ES-I3 (cell line): ENCODE results near the gene ANO2.

Experiments used
- H3K36me3 ChIP-seq: 2 replicates; pipeline ENCODE4 v1.6.1; 2013; ENCODE audit warnings: mild to moderate bottlenecking, low read length, control low read depth, moderate library complexity; ENCODE audit not compliant: insufficient read depth
- H3K4me1 ChIP-seq: 2 replicates; pipeline ENCODE4 v1.6.1; 2013; ENCODE audit warnings: mild to moderate bottlenecking, control low read depth, low read length; ENCODE audit not compliant: insufficient read depth
- H3K9ac ChIP-seq: 2 replicates; pipeline ENCODE4 v1.6.1; 2013; ENCODE audit warnings: low read depth, mild to moderate bottlenecking, low read length, moderate library complexity
- H3K9me3 ChIP-seq: 2 replicates; pipeline ENCODE4 v1.6.1; 2013; ENCODE audit warnings: mild to moderate bottlenecking, low read length, moderate library complexity; ENCODE audit not compliant: control insufficient read depth, insufficient read depth

Gene ANO2

DNA sequence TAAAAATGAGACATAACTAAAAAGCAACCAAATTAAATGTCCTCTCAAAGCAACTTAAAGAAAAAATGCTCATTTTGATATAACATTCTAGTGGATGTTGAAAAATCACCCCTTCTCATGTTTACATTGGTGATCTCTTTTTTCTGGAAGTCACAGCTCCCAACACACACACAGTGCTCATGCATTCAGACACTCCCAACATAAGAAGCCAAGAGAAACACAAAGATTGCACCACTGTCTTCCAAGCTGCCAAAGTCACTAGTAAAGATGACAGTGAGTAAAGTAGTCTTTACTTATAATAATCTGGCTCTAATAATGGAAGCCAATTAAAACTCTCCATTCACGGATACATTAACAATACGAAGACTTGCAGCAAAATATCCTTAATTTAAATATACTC lies 294.8 kb downstream of the ANO2 start:
- Histone ChIP-seq H3K9me3 (no peaks in the 10 kb centered on the region), H3K9ac (no peak overlapping the region), H3K36me3 (no peaks in the 10 kb centered on the region), H3K4me1 (no peaks in the 10 kb centered on the region; the same call in 1 of the 2 replicates)

DNA sequence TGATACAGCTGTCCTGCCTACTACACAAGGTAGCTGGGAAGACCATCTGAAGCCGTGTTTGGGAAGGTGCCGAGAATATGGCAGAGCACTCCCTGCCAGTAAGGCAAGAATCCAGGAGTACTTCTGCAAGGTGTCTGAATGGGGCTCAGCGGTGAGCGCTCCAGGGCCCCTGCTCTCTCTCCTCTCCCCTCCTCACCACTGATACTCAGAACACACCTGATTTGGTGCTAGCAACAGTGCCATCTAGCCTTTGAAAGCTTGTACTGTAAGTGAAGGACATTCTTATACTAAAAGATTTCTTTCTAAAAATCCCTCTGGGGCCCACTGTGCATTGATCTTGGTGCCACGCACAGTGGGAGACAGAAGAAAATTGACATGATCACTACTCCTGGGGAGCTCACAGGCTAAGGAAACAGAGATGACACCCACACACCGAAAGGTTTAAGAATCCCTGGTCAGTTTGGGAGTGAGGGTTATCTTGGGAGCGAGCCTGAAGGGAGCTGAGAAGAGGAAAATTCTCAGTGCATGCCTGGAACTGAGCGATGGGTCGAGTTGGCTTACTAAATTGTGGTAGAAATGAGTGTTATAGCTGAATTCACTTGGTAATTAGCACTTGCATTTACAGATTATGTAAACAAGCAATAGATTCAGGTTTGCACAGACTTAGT lies 296.2 kb downstream of the ANO2 start:
- H3K36me3 ChIP-seq = no peaks in the 10 kb centered on the region
- H3K4me1 ChIP-seq = no peaks in the 10 kb centered on the region; the same call in 1 of the 2 replicates
- no peak overlapping the region for H3K9ac ChIP-seq
- no peaks in the 10 kb centered on the region for H3K9me3 ChIP-seq

DNA sequence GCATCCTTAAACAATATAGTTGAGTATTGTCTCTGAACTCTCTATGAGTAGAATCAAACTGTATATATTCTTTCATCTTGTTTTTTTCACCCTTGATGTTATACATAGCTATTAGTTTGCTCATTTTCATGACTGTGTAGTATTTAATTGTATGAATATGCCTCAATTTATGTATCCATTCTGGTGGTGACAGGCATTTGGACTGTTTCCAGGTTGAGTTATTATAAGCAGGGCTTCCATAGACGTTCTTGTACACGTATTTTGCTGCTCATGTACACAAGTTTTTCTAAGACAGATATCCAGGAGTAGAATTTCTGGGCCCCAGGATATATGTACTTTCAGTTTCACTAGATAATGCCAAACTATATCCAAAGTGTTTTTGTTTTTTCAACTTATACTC lies 301.8 kb downstream of the ANO2 start:
- H3K36me3 ChIP-seq = no peaks in the 10 kb centered on the region
- H3K9ac ChIP-seq = no peak overlapping the region
- no peaks in the 10 kb centered on the region for H3K4me1 ChIP-seq
- H3K9me3 ChIP-seq = no peaks in the 10 kb centered on the region

DNA sequence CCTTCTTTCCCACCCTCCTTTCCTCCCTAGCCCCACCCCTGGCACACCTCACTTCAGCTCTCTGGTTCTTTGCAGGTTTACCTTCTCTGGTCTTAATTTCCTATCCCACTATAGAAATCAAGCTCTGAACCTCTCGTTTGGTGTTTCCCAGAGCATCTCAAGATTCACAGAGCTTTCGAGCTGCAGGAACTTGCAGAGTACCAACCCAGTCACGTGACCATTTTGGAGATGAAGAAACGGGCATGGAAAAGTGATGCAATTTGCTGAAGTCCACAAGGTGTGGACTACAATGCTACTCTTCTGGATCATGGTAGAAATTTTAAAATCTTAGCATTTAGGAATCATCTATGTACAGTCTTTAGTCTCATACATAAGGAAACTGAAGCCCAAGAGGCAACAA lies 307.4 kb downstream of the ANO2 start:
- Histone ChIP-seq H3K9ac (no peak overlapping the region), H3K9me3 (no peaks in the 10 kb centered on the region), H3K4me1 (no peaks in the 10 kb centered on the region; the same call in 1 of the 2 replicates), H3K36me3 (no peaks in the 10 kb centered on the region)

- H3K36me3 ChIP-seq = no peaks in the 10 kb centered on the region
- H3K9me3 ChIP-seq = no peaks in the 10 kb centered on the region
- no peaks in the 10 kb centered on the region; the same call in 1 of the 2 replicates for H3K4me1 ChIP-seq
- no peak overlapping the region for H3K9ac ChIP-seq
Observed at GRCh38 chr12:5636907-5637306, 308.2 kb downstream of the ANO2 start.

DNA sequence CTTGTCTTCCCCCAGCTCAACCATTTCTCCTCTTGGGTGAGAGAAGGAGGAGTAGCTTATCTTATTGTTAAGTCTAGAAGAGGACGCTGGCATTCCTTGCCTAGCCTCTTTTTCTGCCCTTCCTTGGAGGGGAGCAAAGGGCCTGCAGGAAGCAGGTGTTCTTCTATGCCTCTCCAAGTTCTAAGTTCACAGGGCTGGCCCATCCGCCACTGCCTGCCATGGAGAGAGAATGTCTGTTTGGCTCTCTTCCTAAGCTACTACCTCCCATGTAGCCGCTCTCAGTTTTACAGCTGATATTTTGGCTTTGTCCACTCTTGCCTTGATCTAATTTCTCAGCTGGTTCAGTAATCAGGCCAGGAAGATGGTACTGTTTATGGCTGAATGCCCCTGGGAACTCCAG lies 312.0 kb downstream of the ANO2 start:
- H3K9ac ChIP-seq = no peak overlapping the region
- no peaks in the 10 kb centered on the region for H3K36me3 ChIP-seq
- H3K4me1 ChIP-seq = no peaks in the 10 kb centered on the region; the same call in 1 of the 2 replicates
- H3K9me3 ChIP-seq = no peaks in the 10 kb centered on the region

DNA sequence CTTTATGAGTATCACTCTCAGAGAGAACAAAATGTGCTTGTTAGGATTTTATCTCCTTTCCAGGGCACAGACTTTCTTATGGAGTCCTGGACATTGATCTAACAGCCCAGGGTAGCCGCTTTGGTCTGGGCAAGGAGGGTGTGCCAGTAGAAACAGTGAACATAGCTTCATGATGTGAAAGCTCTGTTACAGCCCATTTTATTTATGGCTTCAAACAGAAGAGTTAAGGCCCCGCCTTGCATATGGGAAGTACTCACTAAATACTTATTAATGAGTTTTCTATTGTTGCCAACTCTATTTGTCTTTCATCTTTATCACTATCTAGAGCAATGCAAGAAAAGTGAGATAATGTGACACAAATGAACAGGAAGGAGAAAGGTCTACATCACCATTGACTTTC lies 312.6 kb downstream of the ANO2 start:
- Histone ChIP-seq H3K4me1 (no peaks in the 10 kb centered on the region; the same call in 1 of the 2 replicates), H3K9ac (no peak overlapping the region), H3K36me3 (no peaks in the 10 kb centered on the region), H3K9me3 (no peaks in the 10 kb centered on the region)

DNA sequence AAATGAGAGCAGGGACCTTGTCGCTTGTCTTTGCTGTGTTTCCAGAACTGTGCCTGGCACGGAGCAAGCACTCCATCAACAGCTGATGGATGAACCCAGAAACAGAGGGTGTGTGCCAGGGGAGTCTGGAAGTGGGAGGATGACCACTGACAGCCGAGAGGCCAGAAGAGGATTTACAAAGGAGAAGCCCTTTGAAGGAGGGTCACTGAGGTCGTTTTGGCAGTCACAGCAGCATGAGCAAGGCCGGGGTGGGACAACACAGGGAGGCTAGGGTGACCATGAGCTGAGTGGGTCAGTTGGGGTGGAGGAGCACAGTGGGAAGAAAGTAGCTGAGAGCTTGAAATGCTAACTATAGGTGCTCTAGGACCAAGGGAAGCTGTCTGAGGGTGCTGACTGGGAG lies 313.6 kb downstream of the ANO2 start:
- Histone ChIP-seq H3K36me3 (no peaks in the 10 kb centered on the region), H3K9ac (no peak overlapping the region), H3K4me1 (no peaks in the 10 kb centered on the region; the same call in 1 of the 2 replicates), H3K9me3 (no peaks in the 10 kb centered on the region)

DNA sequence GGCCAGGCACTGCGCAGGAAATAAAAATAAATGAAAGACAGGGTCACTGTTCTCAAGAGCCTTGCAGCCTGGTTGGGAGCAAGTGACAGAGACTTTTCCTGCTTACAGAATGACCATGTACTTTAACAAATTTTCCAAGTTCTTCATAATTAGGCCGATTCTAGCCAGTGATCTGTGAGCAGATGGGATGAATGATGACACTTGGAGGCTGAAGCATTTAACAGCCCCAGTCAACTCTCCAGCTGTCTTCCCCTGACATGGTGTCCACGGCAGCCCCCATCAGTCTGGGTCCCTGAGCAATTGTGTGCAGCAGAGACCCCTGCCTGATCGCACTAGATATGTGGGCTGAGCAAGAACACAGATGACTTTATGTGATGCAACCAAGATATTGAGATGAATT lies 314.3 kb downstream of the ANO2 start:
- H3K4me1 ChIP-seq = no peaks in the 10 kb centered on the region; the same call in 1 of the 2 replicates
- no peaks in the 10 kb centered on the region for H3K9me3 ChIP-seq
- no peak overlapping the region for H3K9ac ChIP-seq
- H3K36me3 ChIP-seq = no peaks in the 10 kb centered on the region

GRCh38 chr12:5628501-5628900 lies 316.6 kb downstream of the ANO2 start:
- Histone ChIP-seq H3K4me1 (no peaks in the 10 kb centered on the region; the same call in 1 of the 2 replicates), H3K36me3 (no peaks in the 10 kb centered on the region), H3K9me3 (no peaks in the 10 kb centered on the region), H3K9ac (no peak overlapping the region)

DNA sequence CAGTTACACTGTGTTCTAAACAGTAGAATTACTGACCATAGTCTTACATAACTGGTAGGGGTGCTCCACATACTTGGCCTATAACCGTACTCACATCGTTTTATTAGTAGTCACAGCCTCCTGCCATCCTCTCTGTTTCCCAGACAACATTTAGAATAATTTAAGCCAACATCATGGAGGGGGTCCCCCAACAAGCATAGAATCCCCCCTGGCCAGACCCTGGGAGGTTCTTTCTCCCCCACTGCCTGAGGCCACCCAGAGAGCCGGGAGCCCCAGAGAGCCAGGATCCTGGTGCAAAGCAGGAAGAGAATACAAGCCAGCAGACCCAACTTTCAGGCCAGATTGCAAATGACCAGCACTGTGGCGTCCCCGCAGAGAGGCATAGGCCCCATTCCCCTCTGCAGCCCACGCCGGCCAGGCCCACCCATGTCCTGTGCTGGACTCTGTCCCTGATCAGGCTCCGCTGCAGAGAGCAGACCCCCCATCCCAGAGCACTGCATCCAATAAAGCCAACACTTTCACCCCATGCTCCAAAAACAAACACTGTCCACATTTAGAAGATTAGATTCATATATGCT lies 317.9 kb downstream of the ANO2 start:
- Histone ChIP-seq H3K36me3 (no peaks in the 10 kb centered on the region), H3K4me1 (no peaks in the 10 kb centered on the region)

DNA sequence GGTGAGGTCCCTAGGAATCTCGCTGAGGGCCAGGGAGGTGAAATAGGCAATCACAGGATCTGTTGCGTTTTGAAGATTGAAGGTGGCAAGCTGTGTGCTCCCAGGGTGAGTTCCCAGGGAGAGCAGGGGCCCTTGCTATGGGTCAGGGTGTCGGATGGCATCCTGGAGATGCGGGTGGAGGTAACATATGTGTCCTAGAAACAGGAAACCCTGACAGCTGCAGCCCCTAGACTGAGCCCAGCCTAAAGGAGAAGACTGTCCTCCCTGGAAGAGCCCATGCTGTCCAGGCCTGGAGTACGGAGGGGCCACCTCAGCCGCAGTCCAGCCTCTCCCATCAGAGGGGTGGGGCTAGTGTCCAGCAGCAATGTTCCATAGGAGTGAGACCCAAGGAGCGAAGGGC lies 318.9 kb downstream of the ANO2 start:
- Histone ChIP-seq H3K9me3 (no peaks in the 10 kb centered on the region), H3K9ac (no peak overlapping the region), H3K4me1 (no peaks in the 10 kb centered on the region), H3K36me3 (no peaks in the 10 kb centered on the region)

More for the DNA sequence above, 317.9 kb downstream of the ANO2 start:
- Histone ChIP-seq H3K9ac (no peak overlapping the region), H3K9me3 (no peaks in the 10 kb centered on the region)

GRCh38 chr12:5624486-5625272 lies 320.4 kb downstream of the ANO2 start:
- no peak overlapping the region for H3K9ac ChIP-seq
- no peaks in the 10 kb centered on the region for H3K9me3 ChIP-seq
- no peaks in the 10 kb centered on the region for H3K36me3 ChIP-seq
- H3K4me1 ChIP-seq = no peaks in the 10 kb centered on the region

DNA sequence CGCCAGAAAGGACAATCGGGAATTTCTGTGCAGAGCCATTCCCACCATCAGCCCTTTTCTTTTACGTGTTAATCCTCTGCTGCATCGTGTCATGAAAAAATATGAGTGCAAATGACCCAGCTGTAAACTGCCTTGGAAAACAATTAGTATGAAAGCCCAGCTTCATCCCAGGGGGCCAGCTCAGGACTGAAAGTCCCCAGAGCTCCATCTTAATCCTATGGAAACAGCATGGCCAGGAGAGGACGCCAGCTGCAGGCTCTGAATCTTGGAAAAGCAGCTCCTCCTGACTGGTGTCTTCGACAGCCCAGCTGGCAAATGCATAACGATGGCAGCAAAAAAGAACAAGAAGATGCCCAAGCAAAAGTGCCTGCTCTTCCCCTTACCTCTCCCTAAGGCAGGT lies 321.6 kb downstream of the ANO2 start:
- H3K9me3 ChIP-seq = no peaks in the 10 kb centered on the region
- H3K36me3 ChIP-seq = no peaks in the 10 kb centered on the region
- no peak overlapping the region for H3K9ac ChIP-seq
- no peaks in the 10 kb centered on the region for H3K4me1 ChIP-seq

- no peak overlapping the region for H3K9ac ChIP-seq
- H3K4me1 ChIP-seq = no peaks in the 10 kb centered on the region
- H3K36me3 ChIP-seq = no peaks in the 10 kb centered on the region
- H3K9me3 ChIP-seq = no peaks in the 10 kb centered on the region
Observed at GRCh38 chr12:5622280-5622679, 322.8 kb downstream of the ANO2 start.
